Epidermal melanocyte (primary cell): ENCODE results near the gene C19orf25.
A peak's percentile ranks its signal among the peaks of the same experiment; 100 is the strongest.
"Not testable (repeated sequence)": the region's sequence is repeated elsewhere in the genome, so short reads cannot be mapped to it uniquely, and the experiment has no call there.

Source experiments
- DNase-seq: peaks from one replicate; pipeline ENCODE4 v3.0.0; 2011; ENCODE audit warnings: low spot score; ENCODE audit not compliant: insufficient read length

The C19orf25 gene

GRCh38 chr19:1449467-1450442 is 29.3 kb downstream of the C19orf25 start, which contains the start of gene APC2:
APC2 (plus strand) TSS chr19:1450121; CDS start chr19:1453002, 2,881 bp downstream.
- DNase-seq, result peak; percentile 85

GRCh38 chr19:1447944-1448343 is 31.1 kb downstream of the C19orf25 start:
- no peak for DNase-seq

- no peak for DNase-seq
These were observed 31.5 kb downstream of the C19orf25 start for GRCh38 chr19:1447504-1447903.

- DNase-seq, result no peak
These were observed 32.1 kb downstream of the C19orf25 start for GRCh38 chr19:1446713-1447481.

- no peak for DNase-seq
These were observed 32.9 kb downstream of the C19orf25 start for GRCh38 chr19:1445932-1446712.

GRCh38 chr19:1445185-1445931 is 33.7 kb downstream of the C19orf25 start:
- peak; percentile 92 for DNase-seq

GRCh38 chr19:1441677-1442438 is 37.2 kb downstream of the C19orf25 start:
- DNase-seq, result no peak

- DNase-seq, result no peak
These were observed 38.0 kb downstream of the C19orf25 start for GRCh38 chr19:1441022-1441426.

GRCh38 chr19:1440418-1440801 is 38.6 kb downstream of the C19orf25 start:
- no peak for DNase-seq

GRCh38 chr19:1439525-1440417 is 39.2 kb downstream of the C19orf25 start:
- not testable (repeated sequence) for DNase-seq

GRCh38 chr19:1438933-1439354 is 40.1 kb downstream of the C19orf25 start:
- DNase-seq, result no peak

GRCh38 chr19:1438035-1438932 is 40.7 kb downstream of the C19orf25 start, which contains the start of gene RPS15:
RPS15 (plus strand) TSS chr19:1438396; CDS start chr19:1438426, 30 bp downstream.
- DNase-seq, result peak; percentile 99

- no peak for DNase-seq
These were observed 41.4 kb downstream of the C19orf25 start for GRCh38 chr19:1437609-1438008.

- DNase-seq, result no peak
These were observed 43.5 kb downstream of the C19orf25 start for GRCh38 chr19:1435378-1435989.

- no peak for DNase-seq
These were observed 44.4 kb downstream of the C19orf25 start for GRCh38 chr19:1434577-1435060.

- DNase-seq, result no peak
These were observed 45.0 kb downstream of the C19orf25 start for GRCh38 chr19:1434040-1434366.
